Measurements from ENCODE around the gene CD8A.

Gene CD8A

GRCh38 chr2:86825693-86826381 is 35.1 kb upstream of the CD8A start:
- H3K27me3 ChIP-seq (ENCODE audit: control insufficient read depth in 1 of 2, insufficient read depth in 2 of 2, low read length in 2 of 2) = no peaks in the 10 kb centered on the region
- H3K9me3 ChIP-seq (ENCODE audit: low read length) = peaks cover 4% of the 10 kb centered on the region
- no peak overlapping the region for H3K27ac ChIP-seq (ENCODE audit: low read depth, low read length)
- no peak overlapping the region for H3K4me3 ChIP-seq (ENCODE audit: low read depth in 1 of 2, low read length in 2 of 2)
- no peak overlapping the region for H3K9ac ChIP-seq (ENCODE audit: low read length)
- H3K4me1 ChIP-seq (ENCODE audit: insufficient read depth, low read length) = no peaks in the 10 kb centered on the region
- H3K36me3 ChIP-seq (ENCODE audit: insufficient read depth, low read length) = no peaks in the 10 kb centered on the region

GRCh38 chr2:86825036-86825692 is 34.5 kb upstream of the CD8A start:
- Histone ChIP-seq H3K27ac (ENCODE audit: low read depth, low read length) (no peak overlapping the region), H3K4me3 (ENCODE audit: low read depth in 1 of 2, low read length in 2 of 2) (no peak overlapping the region), H3K9ac (ENCODE audit: low read length) (no peak overlapping the region), H3K9me3 (ENCODE audit: low read length) (peaks cover 4% of the 10 kb centered on the region), H3K4me1 (ENCODE audit: insufficient read depth, low read length) (no peaks in the 10 kb centered on the region), H3K27me3 (ENCODE audit: control insufficient read depth in 1 of 2, insufficient read depth in 2 of 2, low read length in 2 of 2) (no peaks in the 10 kb centered on the region), H3K36me3 (ENCODE audit: insufficient read depth, low read length) (no peaks in the 10 kb centered on the region)

GRCh38 chr2:86822668-86823345 is 32.1 kb upstream of the CD8A start:
- H3K9ac ChIP-seq (ENCODE audit: low read length) = no peak overlapping the region
- H3K27ac ChIP-seq (ENCODE audit: low read depth, low read length) = no peak overlapping the region
- H3K9me3 ChIP-seq (ENCODE audit: low read length) = peaks cover 4% of the 10 kb centered on the region
- no peaks in the 10 kb centered on the region for H3K27me3 ChIP-seq (ENCODE audit: control insufficient read depth in 1 of 2, insufficient read depth in 2 of 2, low read length in 2 of 2)
- H3K4me1 ChIP-seq (ENCODE audit: insufficient read depth, low read length) = no peaks in the 10 kb centered on the region
- H3K36me3 ChIP-seq (ENCODE audit: insufficient read depth, low read length) = no peaks in the 10 kb centered on the region
- no peak overlapping the region for H3K4me3 ChIP-seq (ENCODE audit: low read depth in 1 of 2, low read length in 2 of 2)

GRCh38 chr2:86821842-86822241 is 31.1 kb upstream of the CD8A start:
- no peak overlapping the region for H3K27ac ChIP-seq (ENCODE audit: low read depth, low read length)

GRCh38 chr2:86821306-86821705 is 30.6 kb upstream of the CD8A start:
- Histone ChIP-seq H3K9ac (ENCODE audit: low read length) (no peak overlapping the region), H3K4me3 (ENCODE audit: low read depth in 1 of 2, low read length in 2 of 2) (no peak overlapping the region), H3K4me1 (ENCODE audit: insufficient read depth, low read length) (no peaks in the 10 kb centered on the region), H3K27ac (ENCODE audit: low read depth, low read length) (no peak overlapping the region), H3K36me3 (ENCODE audit: insufficient read depth, low read length) (no peaks in the 10 kb centered on the region), H3K9me3 (ENCODE audit: low read length) (peaks cover 4% of the 10 kb centered on the region), H3K27me3 (ENCODE audit: control insufficient read depth in 1 of 2, insufficient read depth in 2 of 2, low read length in 2 of 2) (no peaks in the 10 kb centered on the region)

More at GRCh38 chr2:86821842-86822241, 31.1 kb upstream of the CD8A start:
- H3K9me3 ChIP-seq (ENCODE audit: low read length) = peaks cover 4% of the 10 kb centered on the region
- H3K4me1 ChIP-seq (ENCODE audit: insufficient read depth, low read length) = no peaks in the 10 kb centered on the region
- no peaks in the 10 kb centered on the region for H3K27me3 ChIP-seq (ENCODE audit: control insufficient read depth in 1 of 2, insufficient read depth in 2 of 2, low read length in 2 of 2)
- no peaks in the 10 kb centered on the region for H3K36me3 ChIP-seq (ENCODE audit: insufficient read depth, low read length)
- no peak overlapping the region for H3K4me3 ChIP-seq (ENCODE audit: low read depth in 1 of 2, low read length in 2 of 2)
- no peak overlapping the region for H3K9ac ChIP-seq (ENCODE audit: low read length)

- no peak overlapping the region for H3K9ac ChIP-seq (ENCODE audit: low read length)
- H3K36me3 ChIP-seq (ENCODE audit: insufficient read depth, low read length) = no peaks in the 10 kb centered on the region
- H3K27me3 ChIP-seq (ENCODE audit: control insufficient read depth in 1 of 2, insufficient read depth in 2 of 2, low read length in 2 of 2) = peaks cover 0 to under 1% of the 10 kb centered on the region in 2 donors
- no peaks in the 10 kb centered on the region for H3K4me1 ChIP-seq (ENCODE audit: insufficient read depth, low read length)
- H3K9me3 ChIP-seq (ENCODE audit: low read length) = peaks cover 4% of the 10 kb centered on the region
- H3K4me3 ChIP-seq (ENCODE audit: low read depth in 1 of 2, low read length in 2 of 2) = no peak overlapping the region
- no peak overlapping the region for H3K27ac ChIP-seq (ENCODE audit: low read depth, low read length)
Measured at GRCh38 chr2:86818957-86819356, 28.2 kb upstream of the CD8A start.

GRCh38 chr2:86818114-86818801 is 27.5 kb upstream of the CD8A start:
- no peaks in the 10 kb centered on the region for H3K4me1 ChIP-seq (ENCODE audit: insufficient read depth, low read length)
- no peak overlapping the region for H3K9ac ChIP-seq (ENCODE audit: low read length)
- no peaks in the 10 kb centered on the region for H3K36me3 ChIP-seq (ENCODE audit: insufficient read depth, low read length)
- no peak overlapping the region for H3K27ac ChIP-seq (ENCODE audit: low read depth, low read length)
- H3K4me3 ChIP-seq (ENCODE audit: low read depth in 1 of 2, low read length in 2 of 2) = no peak overlapping the region
- H3K27me3 ChIP-seq (ENCODE audit: control insufficient read depth in 1 of 2, insufficient read depth in 2 of 2, low read length in 2 of 2) = peaks cover 3 to 7% of the 10 kb centered on the region in 2 donors
- peaks cover 4% of the 10 kb centered on the region for H3K9me3 ChIP-seq (ENCODE audit: low read length)

GRCh38 chr2:86815611-86816010 is 24.9 kb upstream of the CD8A start:
- Histone ChIP-seq H3K4me1 (ENCODE audit: insufficient read depth, low read length) (no peaks in the 10 kb centered on the region), H3K27ac (ENCODE audit: low read depth, low read length) (no peak overlapping the region), H3K9me3 (ENCODE audit: low read length) (no peaks in the 10 kb centered on the region), H3K9ac (ENCODE audit: low read length) (no peak overlapping the region), H3K27me3 (ENCODE audit: control insufficient read depth in 1 of 2, insufficient read depth in 2 of 2, low read length in 2 of 2) (peaks cover 7 to 17% of the 10 kb centered on the region in 2 donors), H3K36me3 (ENCODE audit: insufficient read depth, low read length) (no peaks in the 10 kb centered on the region), H3K4me3 (ENCODE audit: low read depth in 1 of 2, low read length in 2 of 2) (no peak overlapping the region)

GRCh38 chr2:86809481-86810121 is 18.9 kb upstream of the CD8A start:
- Histone ChIP-seq H3K4me1 (ENCODE audit: insufficient read depth, low read length) (peaks cover 15% of the 10 kb centered on the region), H3K4me3 (ENCODE audit: low read depth in 1 of 2, low read length in 2 of 2) (no peak overlapping the region), H3K9me3 (ENCODE audit: low read length) (no peaks in the 10 kb centered on the region), H3K36me3 (ENCODE audit: insufficient read depth, low read length) (no peaks in the 10 kb centered on the region), H3K9ac (ENCODE audit: low read length) (no peak overlapping the region), H3K27me3 (ENCODE audit: control insufficient read depth in 1 of 2, insufficient read depth in 2 of 2, low read length in 2 of 2) (peaks cover 18 to 37% of the 10 kb centered on the region in 2 donors), H3K27ac (ENCODE audit: low read depth, low read length) (no peak overlapping the region)

- Histone ChIP-seq H3K27me3 (ENCODE audit: control insufficient read depth in 1 of 2, insufficient read depth in 2 of 2, low read length in 2 of 2) (peaks cover 18 to 33% of the 10 kb centered on the region in 2 donors), H3K4me1 (ENCODE audit: insufficient read depth, low read length) (peaks cover 15% of the 10 kb centered on the region), H3K9me3 (ENCODE audit: low read length) (no peaks in the 10 kb centered on the region), H3K36me3 (ENCODE audit: insufficient read depth, low read length) (no peaks in the 10 kb centered on the region), H3K27ac (ENCODE audit: low read depth, low read length) (no peak overlapping the region), H3K9ac (ENCODE audit: low read length) (no peak overlapping the region), H3K4me3 (ENCODE audit: low read depth in 1 of 2, low read length in 2 of 2) (peak overlapping the region; percentile 38 to 57)
Measured at GRCh38 chr2:86808315-86809161, 17.8 kb upstream of the CD8A start.

All from muscle layer of colon (tissue), 2 donors.